Measurements from ENCODE around the gene DNAAF5. TPM values are rescaled to one million over a fixed set of nuclear protein-coding genes. Genes with fewer than 3 reads are reported as not detected.

Gene DNAAF5
- total RNA-seq, 4 donors from 2014 or later = 19.0 to 25.3 (median 24.1) TPM

DNA sequence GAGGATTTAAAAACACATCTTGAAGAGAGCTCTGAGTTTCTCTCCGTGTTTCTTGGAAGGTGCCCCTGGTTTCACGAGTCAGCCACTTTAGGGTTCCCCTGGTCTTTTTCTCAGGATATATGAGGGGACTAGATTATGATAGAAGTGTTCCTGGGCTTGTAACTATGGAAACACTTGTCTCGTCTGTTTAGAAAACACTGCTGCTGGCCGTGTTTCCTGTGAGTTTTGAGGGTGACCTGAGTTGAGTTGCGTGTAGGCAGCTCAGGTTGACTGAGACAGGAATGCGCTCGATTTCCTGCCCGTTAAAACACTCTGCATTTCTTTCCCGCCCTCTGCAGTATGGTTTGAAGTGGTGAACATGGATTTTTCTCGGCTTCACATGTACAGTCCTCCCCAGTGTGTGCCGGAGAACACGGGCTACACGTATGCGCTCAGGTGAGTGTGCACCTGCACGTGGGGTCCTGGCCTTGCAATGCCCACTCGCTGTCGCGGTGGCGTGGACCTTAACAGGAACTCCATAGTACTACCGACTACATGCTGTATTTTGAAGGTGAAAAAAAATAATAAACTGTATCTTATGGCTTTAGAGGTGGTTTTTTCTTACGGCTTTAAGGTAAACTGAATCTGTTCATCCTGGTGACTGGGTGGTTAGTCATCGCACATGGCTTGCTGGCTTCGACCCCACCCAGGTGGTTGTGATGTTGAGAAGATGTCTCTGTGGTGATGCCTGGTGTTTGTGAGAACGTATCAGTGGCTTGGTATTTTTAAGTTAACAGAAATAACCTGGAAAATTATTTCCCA is 105.9 kb downstream of the DNAAF5 start, which contains the start of gene SUN1:
Gene SUN1, plus strand, starts transcription at position 310 of the 801 bp plus-strand sequence. Its CDS starts 49 bp downstream, at position 359.
- WGBS, 2 donors = 24 to 38% methylated on average over 24 of the region's 24 CpGs
- H3K4me3 ChIP-seq (ENCODE audit: low read depth, poor library complexity, severe bottlenecking) = no peak within 1 kb of the TSS
- TF ChIP-seq CTCF (IDR thresholded peaks at IDR 0.05) = no peak
- TF ChIP-seq POLR2A (IDR thresholded peaks at IDR 0.05) = no peak
- intact Hi-C loops (cut with DNase I; ENCODE audit: low total_unique reads) = no loop called here
- no peak for DNase-seq (ENCODE audit: low spot score in 2 of 2)

- H3K4me3 ChIP-seq (ENCODE audit: low read depth, poor library complexity, severe bottlenecking) = no peak overlapping the region
- DNase-seq (ENCODE audit: low spot score in 2 of 2) = no peak
- TF ChIP-seq CTCF (IDR thresholded peaks at IDR 0.05) (no peak), POLR2A (IDR thresholded peaks at IDR 0.05) (no peak)
- 49 to 60% methylated on average over 15 of the region's 15 CpGs for WGBS, 2 donors
- intact Hi-C loops (cut with DNase I; ENCODE audit: low total_unique reads) = no loop called here
Measured at GRCh38 chr7:832968-833424, 106.5 kb downstream of the DNAAF5 start.

- no peak for DNase-seq (ENCODE audit: low spot score in 2 of 2)
- no peak overlapping the region for H3K4me3 ChIP-seq (ENCODE audit: low read depth, poor library complexity, severe bottlenecking)
- WGBS, 2 donors = 59 to 76% methylated on average over 8 of the region's 8 CpGs
- TF ChIP-seq CTCF (IDR thresholded peaks at IDR 0.05) (no peak), POLR2A (IDR thresholded peaks at IDR 0.05) (no peak)
- intact Hi-C loops (cut with DNase I; ENCODE audit: low total_unique reads) = no loop called here
Measured at GRCh38 chr7:833601-834258, 107.2 kb downstream of the DNAAF5 start.

- DNase-seq (ENCODE audit: low spot score in 2 of 2) = no peak
- TF ChIP-seq POLR2A (IDR thresholded peaks at IDR 0.05) (no peak), CTCF (IDR thresholded peaks at IDR 0.05) (no peak)
- WGBS, 2 donors = 91 to 93% methylated on average over 11 to 12 of the region's 12 CpGs
- intact Hi-C loops (cut with DNase I; ENCODE audit: low total_unique reads) = no loop called here
- no peak overlapping the region for H3K4me3 ChIP-seq (ENCODE audit: low read depth, poor library complexity, severe bottlenecking)
Measured at GRCh38 chr7:834277-834676, 107.8 kb downstream of the DNAAF5 start.

GRCh38 chr7:835021-835420 is 108.5 kb downstream of the DNAAF5 start:
- TF ChIP-seq POLR2A (IDR thresholded peaks at IDR 0.05) (no peak), CTCF (IDR thresholded peaks at IDR 0.05) (no peak)
- intact Hi-C loops (cut with DNase I; ENCODE audit: low total_unique reads) = no loop called here
- no peak overlapping the region for H3K4me3 ChIP-seq (ENCODE audit: low read depth, poor library complexity, severe bottlenecking)
- DNase-seq (ENCODE audit: low spot score in 2 of 2) = no peak
- WGBS, 2 donors = 91 to 92% methylated on average over 12 of the region's 12 CpGs

Measured in lower leg skin (tissue), 4 donors.